ENCODE measurements around the gene STK32C.

STK32C gene

DNA sequence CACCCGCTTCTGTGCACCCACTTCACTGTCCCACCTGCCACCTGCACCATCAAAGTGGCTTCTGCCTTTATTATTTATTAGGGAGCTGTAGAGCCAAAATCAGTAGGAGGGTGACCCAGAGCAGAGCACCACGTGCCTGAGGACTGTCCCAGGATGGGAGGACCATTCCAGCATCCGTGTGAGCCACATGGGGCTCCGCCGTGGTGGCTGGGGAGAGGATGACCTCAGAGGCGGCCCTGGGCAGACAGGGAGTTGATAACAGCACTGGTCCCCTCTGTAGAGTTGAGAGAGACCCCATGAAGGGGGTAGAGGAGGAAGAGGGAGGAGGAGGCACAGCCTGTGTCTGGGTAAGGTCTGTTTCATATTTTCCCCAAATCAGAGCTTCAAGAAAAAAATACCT lies 129.7 kb downstream of the STK32C start:
- no peak for DNase-seq

DNA sequence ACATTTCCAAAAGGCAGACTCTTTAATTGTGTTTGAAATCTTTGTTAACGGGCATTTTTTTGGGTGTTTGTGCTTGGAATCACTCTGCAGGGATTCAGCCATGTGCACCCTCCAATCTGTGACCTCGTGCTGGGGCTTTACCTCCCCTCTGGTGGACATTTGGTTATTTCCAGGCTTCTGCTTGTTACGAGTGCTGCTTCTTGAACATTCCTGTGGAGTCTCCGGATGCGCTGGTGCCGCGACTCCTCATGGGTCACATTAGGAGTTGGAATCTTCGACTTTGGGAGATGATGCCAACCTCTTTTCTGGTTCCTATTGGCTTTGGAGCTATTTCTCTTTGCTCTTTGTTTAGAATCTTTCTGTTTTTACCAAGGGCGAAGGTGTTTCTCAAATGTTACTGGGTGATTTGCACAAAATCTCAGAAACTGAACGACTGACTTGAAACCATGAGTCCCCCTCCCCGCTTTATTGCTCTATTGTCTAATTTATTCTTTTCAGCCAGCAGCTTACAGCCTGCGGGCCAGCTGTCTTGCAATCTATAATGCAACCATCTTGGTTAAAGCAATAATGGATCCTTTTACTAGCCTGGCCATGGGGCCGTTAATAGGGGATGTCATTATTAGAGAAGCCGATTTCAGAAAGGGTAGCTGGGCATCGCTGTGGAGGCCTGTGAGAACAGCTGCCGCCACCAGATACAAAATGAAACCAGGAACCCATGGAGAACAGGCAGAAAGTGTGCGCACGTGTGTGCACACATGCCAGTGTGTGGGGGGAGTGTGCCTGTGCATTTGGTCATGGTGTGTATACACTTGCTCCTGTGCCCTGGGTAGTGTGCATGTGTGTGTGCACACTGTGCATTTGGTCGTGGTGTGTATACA lies 130.9 kb downstream of the STK32C start:
- DNase-seq = no peak

DNA sequence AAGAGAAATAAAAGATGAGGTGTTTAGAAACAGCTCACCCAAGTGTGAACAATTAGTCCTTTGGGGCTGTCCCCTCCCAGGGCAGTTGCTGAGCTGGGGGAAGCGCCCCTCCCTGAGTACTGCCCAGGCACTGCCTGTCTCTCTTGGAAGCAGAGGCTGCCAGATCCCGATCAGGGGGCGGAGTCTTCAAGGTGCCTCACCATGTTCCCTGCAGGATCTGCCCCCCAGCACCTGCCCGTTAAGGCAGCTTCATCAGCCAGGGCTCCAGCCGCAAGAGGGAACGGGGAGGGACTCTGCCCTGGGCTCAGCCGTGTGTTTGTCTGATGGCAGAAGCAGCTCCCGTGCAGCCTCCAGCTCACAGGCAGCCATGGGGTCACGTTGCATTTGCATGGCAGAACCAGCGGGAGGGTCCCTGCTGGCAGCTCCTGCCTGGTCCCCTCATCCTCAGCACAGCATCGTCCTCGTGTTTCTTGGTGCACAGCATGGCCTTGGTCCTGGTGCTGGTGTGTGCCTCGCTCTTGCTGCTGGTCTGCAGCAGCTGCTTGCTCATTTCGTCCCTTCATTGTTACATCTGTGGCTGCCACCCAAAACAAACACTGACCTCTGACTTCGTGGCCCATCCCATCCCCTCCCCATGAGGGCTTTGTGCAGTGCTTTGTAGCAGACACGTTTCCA lies 131.7 kb downstream of the STK32C start:
- DNase-seq = no peak

DNA sequence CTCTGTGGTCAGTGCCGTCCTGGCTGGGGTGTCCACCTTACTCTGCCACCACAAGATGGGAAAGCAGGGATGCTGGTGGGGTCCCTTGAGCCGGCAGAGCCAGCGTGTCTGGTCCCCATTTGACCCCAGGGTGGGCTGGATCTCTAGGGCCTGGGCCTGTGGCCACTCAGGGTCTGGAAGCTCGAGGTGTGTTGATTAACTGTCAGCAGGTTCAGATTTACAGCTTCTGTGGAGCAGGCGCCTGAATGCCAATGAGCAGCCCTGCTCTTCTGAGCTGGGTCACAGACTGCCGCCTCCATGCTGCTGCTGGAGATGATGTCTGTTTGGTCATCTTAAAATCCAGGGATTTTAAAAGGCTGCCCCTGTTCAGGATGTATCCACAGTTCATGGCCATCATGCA lies 132.3 kb downstream of the STK32C start:
- no peak for DNase-seq

DNA sequence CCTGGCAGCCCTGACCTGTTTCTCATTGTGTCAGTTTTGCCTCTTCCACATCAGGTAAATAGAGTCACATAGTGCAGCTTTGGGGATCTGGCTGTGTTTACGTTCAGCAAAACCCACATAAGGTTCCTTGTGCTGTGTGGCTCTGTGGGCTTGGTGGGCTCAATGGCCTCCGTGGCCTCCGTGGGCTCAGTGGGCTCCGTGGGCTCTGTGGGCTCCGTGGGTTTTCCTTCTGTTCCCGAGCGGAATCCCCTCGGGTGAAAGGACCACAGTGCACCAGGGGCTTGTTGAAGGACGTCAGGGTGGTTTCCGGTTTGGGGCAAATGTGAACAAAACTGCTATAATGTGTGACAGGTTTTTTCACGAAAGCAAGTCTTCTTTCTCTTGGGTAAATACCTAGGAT lies 133.5 kb downstream of the STK32C start:
- no peak for DNase-seq

DNA sequence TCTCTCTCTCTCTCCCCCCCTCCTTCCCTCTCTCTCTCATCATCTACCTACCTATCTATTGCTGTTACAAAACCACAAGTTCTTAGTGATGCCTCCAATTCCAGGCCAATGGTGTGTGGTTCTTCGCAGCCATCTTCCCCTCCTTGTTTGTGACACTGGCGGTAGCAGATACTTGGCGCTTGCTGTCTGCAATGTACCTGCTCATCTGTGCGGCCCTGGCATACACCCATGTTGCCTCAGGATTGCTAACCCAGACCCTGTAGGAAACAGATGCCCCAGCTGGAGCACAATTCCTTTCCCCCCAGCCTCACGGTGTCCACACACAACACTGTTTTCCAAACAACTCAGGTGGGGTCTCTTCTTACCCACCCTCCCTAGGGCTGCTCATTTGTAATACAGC lies 134.6 kb downstream of the STK32C start:
- no peak for DNase-seq

DNA sequence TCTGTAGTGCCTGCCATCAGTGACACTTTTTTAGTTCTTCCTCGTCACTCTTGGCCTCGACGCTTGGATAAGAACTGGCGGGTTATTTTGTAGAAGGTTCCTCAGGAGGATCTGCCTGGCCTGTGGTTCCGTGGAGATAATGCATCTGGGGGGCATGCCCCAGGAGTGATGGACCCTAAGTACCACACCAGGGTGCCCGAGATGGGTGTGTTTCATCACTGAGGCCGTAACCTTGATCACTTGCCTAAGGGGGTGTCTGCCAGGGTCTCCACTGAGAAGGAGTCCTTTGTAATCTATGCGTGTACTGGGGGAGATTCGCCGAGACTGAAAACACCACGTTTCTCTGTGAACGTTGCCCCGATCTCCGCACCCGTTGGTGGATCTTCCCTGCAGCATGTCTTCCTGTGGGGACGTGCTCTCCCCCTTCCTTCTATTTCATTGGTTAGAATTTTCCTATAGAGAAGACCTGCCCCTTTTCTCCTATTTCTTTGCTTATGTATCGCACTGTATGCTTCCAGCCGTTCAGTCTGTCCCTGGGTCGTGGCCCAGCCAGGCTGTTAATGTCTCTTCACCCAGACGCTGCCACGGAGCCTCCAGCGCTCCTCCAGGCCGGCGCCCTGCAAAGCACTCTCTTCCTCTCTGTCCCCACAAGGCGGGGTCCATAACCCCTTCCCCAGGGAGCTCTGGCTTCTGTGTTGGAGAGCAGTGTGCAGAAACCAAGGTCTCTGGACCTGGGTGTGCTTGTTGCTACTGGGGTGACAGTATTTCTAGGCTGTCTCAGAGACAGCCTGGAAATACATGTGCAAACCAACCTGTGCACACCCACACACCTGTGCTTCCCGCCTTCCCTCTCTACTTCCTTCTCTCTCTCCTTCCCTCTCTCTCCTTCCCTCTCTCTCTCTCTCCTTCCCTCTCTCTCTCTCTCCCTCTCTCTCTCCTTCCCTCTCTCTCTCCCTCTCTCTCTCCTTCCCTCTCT lies 135.4 kb downstream of the STK32C start:
- no peak for DNase-seq

DNA sequence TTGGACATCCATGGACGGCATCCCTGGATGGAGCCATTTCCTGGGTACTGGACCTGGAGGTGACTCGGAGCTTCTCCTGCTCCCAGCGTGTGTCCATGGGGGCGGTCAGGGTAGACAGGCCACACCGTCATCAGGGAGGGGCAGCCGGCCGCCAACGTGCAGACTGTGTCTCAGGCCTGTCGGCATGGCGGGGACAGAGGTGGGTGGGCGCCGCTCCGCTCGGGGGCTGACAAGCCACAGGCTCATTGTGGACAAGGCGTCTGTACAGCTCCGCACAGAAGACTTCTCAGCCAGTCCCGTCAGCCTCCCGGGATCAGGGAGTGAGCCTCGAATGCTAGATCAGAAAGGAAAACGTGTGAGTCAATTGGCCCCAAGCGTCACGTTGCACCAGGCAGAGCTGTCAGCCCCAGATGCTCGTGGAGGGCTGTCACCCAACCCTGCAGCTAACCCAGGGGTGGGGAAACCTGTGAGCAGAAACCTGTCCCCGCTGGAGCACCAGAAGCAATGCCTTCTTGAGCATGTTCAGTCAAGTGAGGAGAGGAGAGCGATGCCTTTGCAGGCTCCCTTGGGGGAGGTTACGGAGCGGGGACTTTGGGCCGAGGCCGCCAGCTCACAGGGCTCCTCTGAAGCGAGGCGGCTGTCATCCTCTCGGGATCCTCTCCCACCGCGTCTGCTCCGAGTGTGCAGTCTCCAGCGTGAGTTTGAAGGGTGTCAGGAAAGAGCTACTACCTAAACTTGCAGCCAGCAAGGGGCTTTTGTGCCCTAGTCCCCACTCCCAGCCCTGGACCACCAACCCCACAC lies 137.0 kb downstream of the STK32C start:
- no peak for DNase-seq

DNA sequence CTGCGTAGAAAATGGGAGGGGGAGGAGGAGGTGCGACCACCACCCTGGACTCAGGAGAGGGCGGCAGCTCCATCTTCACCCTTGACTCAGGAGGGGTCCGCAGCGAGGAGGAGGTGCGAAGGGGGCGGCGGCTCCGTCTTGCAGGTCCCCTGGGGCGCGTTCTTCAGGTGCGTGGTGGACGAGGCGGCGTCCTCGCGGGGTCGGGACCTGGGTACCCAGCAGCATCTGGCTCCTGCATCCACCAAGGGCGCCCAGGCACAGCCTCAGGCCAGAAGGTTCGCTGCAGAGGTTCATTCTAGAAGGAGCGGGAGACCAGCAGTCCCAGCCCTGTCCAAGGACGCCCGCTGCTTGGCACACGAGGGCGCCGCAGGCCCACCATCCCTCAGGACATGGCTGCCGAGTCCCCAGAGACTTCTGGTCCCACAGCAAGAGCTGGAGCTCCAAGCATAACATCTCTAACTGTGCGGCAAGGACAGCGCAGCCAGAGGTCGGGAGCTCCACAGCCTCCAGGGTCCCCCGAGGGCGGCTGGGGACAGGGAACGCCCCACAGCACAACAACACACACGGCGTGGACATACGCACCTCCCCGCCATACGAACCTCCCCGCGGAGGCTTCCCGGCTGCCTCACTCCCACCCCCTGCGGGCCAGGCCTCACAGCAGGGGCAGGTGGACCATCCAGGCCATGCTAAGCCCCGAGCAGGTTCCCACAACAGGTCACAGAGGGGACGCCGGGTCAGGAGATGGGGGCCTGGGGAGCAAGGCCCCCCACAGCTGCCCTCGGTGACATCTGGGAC lies 137.8 kb downstream of the STK32C start:
- no peak for DNase-seq

DNA sequence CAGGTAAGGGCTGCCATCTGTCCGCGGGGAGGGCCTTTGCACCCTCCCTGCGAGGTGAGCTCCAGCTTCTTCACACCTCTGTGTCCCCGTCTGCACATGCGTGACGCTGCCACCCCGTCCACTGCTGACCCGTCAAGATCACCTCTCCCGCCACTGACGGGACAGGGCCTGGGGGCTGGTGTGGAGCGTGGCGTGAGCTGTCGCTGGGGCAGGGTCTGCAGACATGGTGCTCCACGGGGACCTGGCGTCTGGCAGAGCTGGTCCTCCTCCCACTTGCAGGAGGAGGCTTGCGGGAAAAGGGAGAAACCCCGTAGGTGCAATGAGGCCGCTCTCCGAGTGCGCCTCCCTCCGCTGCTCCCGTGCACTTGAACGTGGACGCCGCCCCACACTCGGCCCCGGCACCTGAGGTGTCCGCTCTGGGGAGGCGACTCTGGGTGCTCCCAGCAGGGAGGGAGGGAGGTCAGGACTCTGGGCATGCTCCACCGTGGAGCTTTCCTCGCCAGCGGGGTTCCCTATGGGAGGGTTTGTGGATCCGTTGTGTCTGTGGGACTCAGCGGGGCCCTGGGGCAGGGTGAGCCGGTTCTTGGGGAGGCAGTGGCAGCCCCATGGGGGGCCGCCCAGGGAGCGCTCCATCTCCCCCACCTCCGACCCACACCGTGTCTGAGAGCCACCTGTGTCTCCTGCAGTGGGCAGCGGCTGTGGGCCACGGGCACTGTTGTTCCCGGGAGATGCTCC lies 138.6 kb downstream of the STK32C start:
- DNase-seq = no peak

DNA sequence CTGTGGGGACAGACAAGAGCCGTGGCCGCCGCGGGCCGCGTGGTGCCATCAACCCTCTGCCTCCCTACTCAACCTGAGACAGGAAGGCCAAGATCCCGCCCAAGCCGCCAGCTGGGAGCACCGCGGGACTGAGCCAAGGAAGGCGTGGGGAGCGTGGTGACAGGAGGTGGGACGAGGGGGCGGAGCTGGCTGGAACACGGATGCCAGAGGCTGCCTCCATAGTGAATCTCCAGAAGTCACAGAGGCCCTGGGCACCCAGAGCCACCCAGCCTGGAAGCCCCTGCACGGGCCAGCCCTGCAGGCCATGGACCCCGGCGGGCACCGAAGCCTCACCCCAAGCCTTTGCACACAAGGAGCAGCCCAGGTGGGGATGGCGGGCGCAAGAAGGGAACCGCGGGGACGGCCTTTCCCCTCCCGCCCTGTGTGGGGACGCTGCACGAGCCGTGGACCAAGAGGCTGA lies 139.1 kb downstream of the STK32C start:
- no peak for DNase-seq

DNA sequence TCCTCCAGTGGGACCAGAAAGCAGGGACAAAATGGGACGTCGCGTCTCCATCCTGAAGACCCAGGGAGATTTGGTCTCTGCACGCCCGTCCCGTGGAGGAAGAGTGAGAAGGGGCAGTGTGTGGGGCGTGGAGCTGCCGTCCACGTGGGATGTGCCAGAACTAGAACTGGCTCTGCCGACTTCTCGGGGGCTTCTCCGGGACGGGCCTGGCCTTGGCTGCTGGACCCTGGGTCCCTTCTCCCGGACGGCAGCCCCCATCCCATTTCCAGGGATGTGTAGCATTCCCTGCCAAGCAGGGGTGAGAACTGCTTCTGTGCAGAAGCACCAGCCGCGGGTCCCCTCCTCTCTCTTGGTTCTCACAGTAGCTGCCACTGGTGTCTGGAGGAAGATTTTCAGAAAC lies 139.8 kb downstream of the STK32C start:
- no peak for DNase-seq

DNA sequence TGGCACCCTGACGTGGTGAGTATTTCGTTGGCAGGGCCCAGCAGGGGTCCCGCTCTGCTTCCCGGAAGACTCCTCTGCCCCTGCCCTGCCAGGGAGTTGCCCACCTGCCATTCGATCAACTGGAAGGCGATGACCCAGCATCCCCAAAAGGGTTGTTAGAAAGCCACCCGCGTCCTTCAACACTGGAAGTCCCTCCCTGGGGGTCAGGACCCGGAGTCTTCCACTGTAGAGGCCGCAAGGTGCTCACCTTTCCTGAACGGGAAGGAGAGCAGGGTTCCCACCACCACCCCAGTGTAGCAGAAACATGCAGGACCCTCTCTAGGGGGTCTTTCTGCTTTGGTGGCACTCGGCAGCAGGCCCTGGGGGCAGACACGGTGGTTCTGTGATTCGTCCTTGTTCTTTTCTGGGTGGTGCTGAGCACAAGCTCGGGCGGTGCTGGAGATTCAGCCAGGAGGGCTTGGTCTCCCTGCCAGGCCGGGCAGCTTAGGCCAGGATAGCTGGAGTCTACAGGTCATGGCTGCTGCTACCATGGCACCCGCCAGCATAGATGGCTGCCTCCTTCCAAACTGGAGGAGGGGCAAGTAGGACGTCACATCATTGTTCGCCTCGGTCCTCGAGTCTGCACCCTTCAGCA lies 140.6 kb downstream of the STK32C start:
- no peak for DNase-seq

DNA sequence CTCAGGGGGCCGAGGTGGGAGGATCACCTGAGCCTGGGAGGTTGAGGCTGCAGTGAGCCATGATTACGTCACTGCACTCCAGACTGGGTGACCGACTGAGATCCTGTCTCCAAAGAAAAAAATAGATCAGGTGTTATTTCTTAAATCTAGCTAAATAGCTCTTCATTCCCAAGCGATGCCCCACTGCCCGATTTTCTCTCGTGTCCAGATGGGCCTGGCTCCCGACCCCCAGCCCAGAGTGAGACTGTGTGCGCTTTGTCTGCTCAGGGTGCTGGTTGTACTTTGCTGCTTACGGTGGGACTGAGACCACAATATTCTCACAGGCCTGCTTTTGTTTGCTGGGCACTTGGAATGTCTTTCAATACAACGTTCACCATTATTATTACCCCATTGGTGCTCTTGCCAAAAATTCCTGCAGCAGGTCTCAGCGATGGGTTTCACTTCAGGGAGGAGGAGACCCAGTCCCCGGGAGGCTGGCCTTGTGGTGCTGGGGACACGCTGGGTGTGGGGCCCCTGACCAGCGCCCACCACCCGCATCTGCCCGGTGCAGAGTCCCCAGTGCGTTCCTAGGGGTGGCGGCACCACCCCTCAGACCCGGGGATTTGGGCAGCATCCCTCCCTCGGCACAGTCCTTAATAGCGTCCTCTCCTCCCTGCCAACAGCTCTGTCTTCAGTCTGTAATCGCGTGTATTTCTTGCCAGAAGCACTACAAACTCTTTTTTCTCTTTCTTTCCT lies 141.4 kb downstream of the STK32C start:
- no peak for DNase-seq

DNA sequence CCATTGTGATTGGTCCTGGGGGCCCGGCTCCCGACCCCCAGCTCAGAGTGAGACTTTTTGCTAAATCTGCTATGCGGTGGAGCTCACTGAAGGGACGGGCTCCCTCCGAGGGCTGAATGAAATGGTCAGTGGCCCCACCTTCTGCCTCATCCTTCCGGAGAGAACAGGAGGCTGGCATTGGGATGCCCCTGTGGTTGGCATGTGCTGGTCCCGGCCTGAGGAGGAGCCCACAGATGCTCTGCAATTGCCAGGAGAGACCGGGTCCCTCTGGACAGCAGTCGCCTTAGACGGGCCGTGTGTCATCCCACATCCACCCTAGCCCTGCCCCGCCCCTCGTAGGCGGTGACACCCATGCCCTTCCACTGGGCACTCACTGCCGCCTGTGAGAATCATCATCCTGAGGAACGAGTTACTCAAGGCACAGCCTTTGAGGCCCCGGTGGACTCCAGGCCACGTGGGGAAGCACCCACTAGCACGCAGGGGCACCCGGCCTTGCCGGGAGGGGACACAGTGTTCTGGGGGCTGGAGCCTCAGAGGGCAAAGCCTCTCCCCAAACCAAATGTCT lies 142.3 kb downstream of the STK32C start:
- DNase-seq = no peak

DNA sequence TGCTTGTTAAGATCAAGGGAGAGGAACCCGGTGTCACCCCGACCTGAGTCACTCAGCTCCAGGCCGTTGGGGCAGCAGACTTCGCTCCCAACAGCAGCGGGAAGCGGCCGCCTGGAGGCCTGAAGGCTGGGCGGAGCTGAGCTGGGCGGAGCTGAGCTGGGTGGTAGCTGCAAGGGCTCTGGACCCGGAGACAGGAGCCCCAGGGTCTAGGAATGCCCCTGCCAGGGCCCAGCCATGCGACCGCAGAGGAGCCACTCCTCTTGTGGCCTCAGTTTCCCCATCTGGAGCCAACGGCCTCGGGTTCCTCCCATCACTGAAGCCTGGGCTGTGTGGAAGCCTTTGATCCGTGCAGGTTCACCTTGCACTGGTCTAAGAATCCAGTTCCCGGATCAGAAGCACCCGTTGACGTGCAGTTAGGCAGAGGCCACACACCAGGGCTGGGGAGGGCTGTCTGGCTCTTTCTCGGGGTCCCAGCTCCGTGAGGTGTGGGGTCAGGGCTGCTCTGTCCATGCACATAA lies 142.9 kb downstream of the STK32C start:
- no peak for DNase-seq

DNA sequence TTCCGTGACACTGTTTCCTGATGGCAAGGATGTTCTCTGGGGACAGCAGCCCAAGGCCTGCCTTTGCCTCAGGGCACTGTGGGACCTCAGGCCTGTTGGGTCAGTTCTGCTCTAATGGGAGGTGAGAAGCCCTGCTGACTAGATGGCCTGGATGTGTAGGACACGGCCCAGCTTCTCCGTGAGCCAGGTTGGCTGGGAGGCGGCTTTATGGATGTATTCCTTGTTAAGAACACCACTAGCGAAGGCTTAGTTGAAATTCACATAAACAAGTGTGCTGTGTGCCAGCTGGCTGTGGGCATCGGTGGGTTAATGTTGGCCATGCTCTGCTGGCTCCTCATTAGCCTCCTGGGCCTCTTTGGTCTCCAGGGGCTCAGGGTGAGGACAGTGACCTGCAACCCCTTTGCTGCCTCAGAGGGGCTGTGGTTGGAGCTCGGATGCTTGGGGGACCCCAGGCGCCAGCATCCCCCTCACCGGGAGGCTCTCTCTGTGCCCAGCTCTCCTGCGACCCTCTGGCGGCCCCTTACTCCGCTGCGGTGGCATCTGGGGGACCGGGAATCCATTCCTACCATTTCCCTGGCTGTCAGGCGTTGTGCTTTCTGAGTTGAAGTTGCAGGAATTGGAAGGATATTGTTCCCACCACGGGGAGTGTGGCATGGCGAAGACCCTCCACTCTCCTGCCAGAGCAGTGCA lies 143.8 kb downstream of the STK32C start:
- DNase-seq = no peak

DNA sequence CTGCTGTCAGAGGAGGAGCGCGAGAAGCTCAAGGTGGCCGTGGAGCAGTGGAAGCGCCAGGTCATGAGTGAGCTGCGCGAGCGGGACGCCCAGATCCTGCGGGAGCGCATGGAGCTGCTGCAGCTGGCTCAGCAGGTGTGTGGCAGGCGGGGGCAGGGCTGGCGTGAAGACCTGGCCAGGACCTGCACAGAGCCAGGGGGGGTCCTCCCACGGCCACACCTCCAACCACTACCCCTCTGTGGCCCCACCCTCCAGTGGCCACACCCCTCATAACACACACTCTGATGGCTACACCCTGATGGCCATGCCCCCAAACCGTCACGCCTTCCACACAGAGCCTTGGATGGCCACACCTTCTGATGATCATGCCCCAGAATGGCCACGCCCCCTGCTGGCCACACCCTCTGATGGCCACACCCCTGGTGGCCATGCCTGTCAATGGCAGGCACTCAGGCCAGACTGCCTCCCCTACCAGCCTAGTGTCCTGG lies 144.4 kb downstream of the STK32C start:
- peak; percentile 51 for DNase-seq
